ENCODE measurements around the gene FOXP2.

FOXP2 gene

GRCh38 chr7:114740095-114740494, 325.5 kb downstream of the FOXP2 start:
- Histone ChIP-seq H3K4me1 (ENCODE audit: control insufficient read depth in 1 of 2, insufficient read depth in 2 of 2, low read length in 2 of 2) (no peaks in the 10 kb centered on the region), H3K27me3 (ENCODE audit: low read depth, low read length) (no peaks in the 10 kb centered on the region), H3K36me3 (ENCODE audit: control insufficient read depth in 1 of 2, insufficient read depth in 2 of 2, low read length in 2 of 2) (no peaks in the 10 kb centered on the region), H3K9me3 (ENCODE audit: control insufficient read depth in 1 of 2, low read length in 2 of 2) (no peaks in the 10 kb centered on the region), H3K27ac (ENCODE audit: low read length) (no peak overlapping the region), H3K4me3 (ENCODE audit: low read depth in 1 of 2, low read length in 2 of 2) (no peak overlapping the region)

DNA sequence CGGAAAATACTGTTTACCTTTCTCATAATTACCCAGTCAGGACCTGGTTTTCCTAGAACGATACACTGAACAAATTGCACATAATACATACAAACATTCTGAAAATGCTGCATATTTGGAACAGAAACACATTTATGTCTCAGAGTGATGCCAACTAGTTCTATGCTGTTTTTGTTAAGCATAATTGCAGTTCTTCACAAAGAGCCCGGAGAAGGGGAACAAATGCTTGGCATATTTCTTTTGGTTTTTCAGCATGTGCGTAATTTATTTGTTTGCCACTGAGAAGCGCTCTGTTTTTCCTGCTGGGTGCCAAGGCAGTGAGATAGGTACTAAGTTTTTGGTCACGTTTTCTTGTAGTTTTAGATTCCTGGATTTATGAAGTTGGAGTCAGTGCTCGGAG, 326.3 kb downstream of the FOXP2 start:
- Histone ChIP-seq H3K9me3 (ENCODE audit: control insufficient read depth in 1 of 2, low read length in 2 of 2) (no peaks in the 10 kb centered on the region), H3K27ac (ENCODE audit: low read length) (no peak overlapping the region), H3K36me3 (ENCODE audit: control insufficient read depth in 1 of 2, insufficient read depth in 2 of 2, low read length in 2 of 2) (no peaks in the 10 kb centered on the region), H3K27me3 (ENCODE audit: low read depth, low read length) (no peaks in the 10 kb centered on the region), H3K4me1 (ENCODE audit: control insufficient read depth in 1 of 2, insufficient read depth in 2 of 2, low read length in 2 of 2) (no peaks in the 10 kb centered on the region), H3K4me3 (ENCODE audit: low read depth in 1 of 2, low read length in 2 of 2) (no peak overlapping the region)

- H3K27ac ChIP-seq (ENCODE audit: low read length) = no peak overlapping the region
- no peaks in the 10 kb centered on the region for H3K27me3 ChIP-seq (ENCODE audit: low read depth, low read length)
- no peak overlapping the region for H3K4me3 ChIP-seq (ENCODE audit: low read depth in 1 of 2, low read length in 2 of 2)
- no peaks in the 10 kb centered on the region for H3K9me3 ChIP-seq (ENCODE audit: control insufficient read depth in 1 of 2, low read length in 2 of 2)
- H3K36me3 ChIP-seq (ENCODE audit: control insufficient read depth in 1 of 2, insufficient read depth in 2 of 2, low read length in 2 of 2) = no peaks in the 10 kb centered on the region
- no peaks in the 10 kb centered on the region for H3K4me1 ChIP-seq (ENCODE audit: control insufficient read depth in 1 of 2, insufficient read depth in 2 of 2, low read length in 2 of 2)
These were observed 327.3 kb downstream of the FOXP2 start for GRCh38 chr7:114741911-114742310.
